ENCODE data around the gene SLC13A5.

Gene SLC13A5

GRCh38 chr17:6684881-6685767 is 28.0 kb downstream of the SLC13A5 start:
- DNase-seq (ENCODE audit: low read depth in 2 of 2, low spot score in 1 of 2) = no peak

- DNase-seq (ENCODE audit: low read depth in 2 of 2, low spot score in 1 of 2) = no peak
These were observed 28.7 kb downstream of the SLC13A5 start for GRCh38 chr17:6684460-6684783.

- no peak for DNase-seq (ENCODE audit: low read depth in 2 of 2, low spot score in 1 of 2)
These were observed 29.3 kb downstream of the SLC13A5 start for GRCh38 chr17:6683730-6684459.

- no peak for DNase-seq (ENCODE audit: low read depth in 2 of 2, low spot score in 1 of 2)
These were observed 30.0 kb downstream of the SLC13A5 start for GRCh38 chr17:6683081-6683684.

GRCh38 chr17:6682339-6682738 is 30.8 kb downstream of the SLC13A5 start:
- no peak for DNase-seq (ENCODE audit: low read depth in 2 of 2, low spot score in 1 of 2)

- no peak for DNase-seq (ENCODE audit: low read depth in 2 of 2, low spot score in 1 of 2)
These were observed 31.5 kb downstream of the SLC13A5 start for GRCh38 chr17:6681671-6682070.

- no peak for DNase-seq (ENCODE audit: low read depth in 2 of 2, low spot score in 1 of 2)
These were observed 32.0 kb downstream of the SLC13A5 start for GRCh38 chr17:6681176-6681575.

GRCh38 chr17:6679241-6679640 is 33.9 kb downstream of the SLC13A5 start:
- no peak for DNase-seq (ENCODE audit: low read depth in 2 of 2, low spot score in 1 of 2)

- DNase-seq (ENCODE audit: low read depth in 2 of 2, low spot score in 1 of 2) = no peak
These were observed 35.2 kb downstream of the SLC13A5 start for GRCh38 chr17:6677946-6678345.

- no peak for DNase-seq (ENCODE audit: low read depth in 2 of 2, low spot score in 1 of 2)
These were observed 35.9 kb downstream of the SLC13A5 start for GRCh38 chr17:6677158-6677831.

GRCh38 chr17:6676802-6677157 is 36.4 kb downstream of the SLC13A5 start:
- no peak for DNase-seq (ENCODE audit: low read depth in 2 of 2, low spot score in 1 of 2)

GRCh38 chr17:6675201-6675825 is 37.9 kb downstream of the SLC13A5 start:
- DNase-seq (ENCODE audit: low read depth in 2 of 2, low spot score in 1 of 2) = no peak

- DNase-seq (ENCODE audit: low read depth in 2 of 2, low spot score in 1 of 2) = no peak
These were observed 38.6 kb downstream of the SLC13A5 start for GRCh38 chr17:6674586-6674985.

- DNase-seq (ENCODE audit: low read depth in 2 of 2, low spot score in 1 of 2) = no peak
These were observed 41.7 kb downstream of the SLC13A5 start for GRCh38 chr17:6671431-6671830.

GRCh38 chr17:6670999-6671398 is 42.2 kb downstream of the SLC13A5 start:
- no peak for DNase-seq (ENCODE audit: low read depth in 2 of 2, low spot score in 1 of 2)

- no peak for DNase-seq (ENCODE audit: low read depth in 2 of 2, low spot score in 1 of 2)
These were observed 42.6 kb downstream of the SLC13A5 start for GRCh38 chr17:6670571-6670970.

GRCh38 chr17:6669479-6670212 is 43.5 kb downstream of the SLC13A5 start:
- DNase-seq (ENCODE audit: low read depth in 2 of 2, low spot score in 1 of 2) = no peak

- DNase-seq (ENCODE audit: low read depth in 2 of 2, low spot score in 1 of 2) = no peak
These were observed 44.3 kb downstream of the SLC13A5 start for GRCh38 chr17:6668727-6669425.

- DNase-seq (ENCODE audit: low read depth in 2 of 2, low spot score in 1 of 2) = no peak
These were observed 45.0 kb downstream of the SLC13A5 start for GRCh38 chr17:6668219-6668618.

GRCh38 chr17:6667516-6667915 is 45.7 kb downstream of the SLC13A5 start:
- DNase-seq (ENCODE audit: low read depth in 2 of 2, low spot score in 1 of 2) = no peak

Measured in stimulated activated CD8-positive, alpha-beta memory T cell treated with anti-CD3 and anti-CD28 coated beads, Interleukin-4, amount 100 ng/mL, for 4 hours (primary cell).